WTC11 (cell line): ENCODE results near the gene FHIP1A. TPM values are rescaled to one million over a fixed set of nuclear protein-coding genes. Genes with fewer than 3 reads are reported as not detected.

Source experiments
- ATAC-seq: fragments of 200-7000 bp; cut with Tn5 transposase; 2 replicates; pipeline ENCODE4 v1.10.0; 2021; ENCODE audit warnings: mild to moderate bottlenecking, moderate library complexity
- CTCF ChIA-PET: fragments of 300-600 bp; sonication (Branson Sonifier 250); formaldehyde crosslinking; loops from one replicate; lab custom pipeline; 2021; ENCODE audit warnings: antibody characterized with exemption; lab: Charles Lee
- POLR2A ChIA-PET: fragments of 350-600 bp; sonication (Branson Sonifier 250); formaldehyde crosslinking; loops from one replicate; lab custom pipeline; 2021; ENCODE audit warnings: antibody characterized with exemption; lab: Charles Lee
- DNase-seq: peaks from one replicate; pipeline ENCODE4 v3.0.0; 2021; ENCODE audit warnings: low spot score
- H3K27ac Mint-ChIP-seq: 2 replicates; pipeline ENCODE4 v1.8.0; 2021; ENCODE audit warnings: mixed read lengths
- H3K27me3 Mint-ChIP-seq: 2 replicates; pipeline ENCODE4 v1.8.0; 2021; ENCODE audit warnings: low read depth, mild to moderate bottlenecking, moderate library complexity, mixed read lengths
- H3K36me3 Mint-ChIP-seq: 2 replicates; pipeline ENCODE4 v1.8.0; 2021; ENCODE audit warnings: mixed read lengths
- H3K4me1 Mint-ChIP-seq: 2 replicates; pipeline ENCODE4 v1.8.0; 2022; ENCODE audit warnings: mixed read lengths
- H3K4me3 Mint-ChIP-seq: 2 replicates; pipeline ENCODE4 v1.8.0; 2021; ENCODE audit warnings: mild to moderate bottlenecking, moderate library complexity, mixed read lengths
- H3K9me3 Mint-ChIP-seq: 2 replicates; pipeline ENCODE4 v1.8.0; 2021; ENCODE audit warnings: mixed read lengths
- AFF4 ChIP-seq: sonication (generic); formaldehyde crosslinking; IDR thresholded peaks from 2 replicates; pipeline ENCODE4 v1.8.1; 2023; ENCODE audit warnings: mild to moderate bottlenecking, missing genetic modification reagents, borderline replicate concordance
- AR ChIP-seq: fragments of 250-450 bp; sonication (Bioruptor Pico); IDR thresholded peaks from 2 replicates; pipeline ENCODE4 v1.9.0; 2021; ENCODE audit warnings: mild to moderate bottlenecking
- ATF3 ChIP-seq: sonication (generic); formaldehyde crosslinking; conservative IDR thresholded peaks from 2 replicates; pipeline ENCODE4 v1.8.1; 2022; ENCODE audit warnings: mild to moderate bottlenecking, missing genetic modification reagents
- E2F5 ChIP-seq: sonication (generic); formaldehyde crosslinking; IDR thresholded peaks from 2 replicates; pipeline ENCODE4 v1.8.1; 2022; ENCODE audit warnings: mild to moderate bottlenecking, moderate library complexity, missing genetic modification reagents
- ESRRA ChIP-seq: sonication (generic); formaldehyde crosslinking; IDR thresholded peaks from 2 replicates; pipeline ENCODE4 v1.8.1; 2022; ENCODE audit warnings: mild to moderate bottlenecking, missing genetic modification reagents, borderline replicate concordance
- FOXJ3 ChIP-seq: sonication (generic); formaldehyde crosslinking; IDR thresholded peaks from 2 replicates; pipeline ENCODE4 v1.9.0; 2021; ENCODE audit warnings: missing genetic modification reagents, mild to moderate bottlenecking, borderline replicate concordance
- FOXP1 ChIP-seq: sonication (generic); formaldehyde crosslinking; IDR thresholded peaks from 2 replicates; pipeline ENCODE4 v1.8.0; 2022; ENCODE audit warnings: missing genetic modification reagents, mild to moderate bottlenecking, moderate library complexity, borderline replicate concordance
- GTF2I ChIP-seq: fragments of 250-450 bp; sonication (Bioruptor Pico); conservative IDR thresholded peaks from 2 replicates; pipeline ENCODE4 v1.4.0; 2021; ENCODE audit warnings: mild to moderate bottlenecking
- HMGXB4 ChIP-seq: sonication (generic); formaldehyde crosslinking; IDR thresholded peaks from 2 replicates; pipeline ENCODE4 v1.8.1; 2023; ENCODE audit warnings: mild to moderate bottlenecking, moderate library complexity, missing genetic modification reagents
- IRF2 ChIP-seq: sonication (generic); formaldehyde crosslinking; IDR thresholded peaks from 2 replicates; pipeline ENCODE4 v1.8.0; 2022; ENCODE audit warnings: low read depth, missing genetic modification reagents, borderline replicate concordance
- NFE2L1 ChIP-seq: sonication (generic); formaldehyde crosslinking; IDR thresholded peaks from 2 replicates; pipeline ENCODE4 v1.8.1; 2023; ENCODE audit warnings: missing genetic modification reagents
- RORB ChIP-seq: fragments of 250-450 bp; sonication (Bioruptor Pico); IDR thresholded peaks from 2 replicates; pipeline ENCODE4 v1.9.0; 2021; ENCODE audit warnings: mild to moderate bottlenecking
- SOX15 ChIP-seq: fragments of 250-450 bp; sonication (Bioruptor Pico); IDR thresholded peaks from 2 replicates; pipeline ENCODE4 v1.9.0; 2021; ENCODE audit warnings: mild to moderate bottlenecking
- SP1 ChIP-seq: sonication (generic); formaldehyde crosslinking; conservative IDR thresholded peaks from 2 replicates; pipeline ENCODE4 v1.8.1; 2022; ENCODE audit warnings: missing genetic modification reagents
- STAT6 ChIP-seq: sonication (generic); formaldehyde crosslinking; conservative IDR thresholded peaks from 2 replicates; pipeline ENCODE4 v1.8.1; 2023; ENCODE audit warnings: mild to moderate bottlenecking, low read depth, missing genetic modification reagents, moderate library complexity
- TP53 ChIP-seq: sonication (generic); formaldehyde crosslinking; IDR thresholded peaks from 2 replicates; pipeline ENCODE4 v1.8.1; 2023; ENCODE audit warnings: mild to moderate bottlenecking, missing genetic modification reagents
- USF1 ChIP-seq: sonication (generic); formaldehyde crosslinking; IDR thresholded peaks from 2 replicates; pipeline ENCODE4 v1.8.0; 2022; ENCODE audit warnings: mild to moderate bottlenecking, missing genetic modification reagents
- total RNA-seq: library from RNA; stranded (reverse); gene quantifications from 3 replicates; pipeline ENCODE4 v1.2.3, GENCODE V29; 2021

Gene FHIP1A
- total RNA-seq, 1 experiment from 2014 or later = 68.6 TPM

GRCh38 chr4:151434183-151434860 lies 25.3 kb downstream of the FHIP1A start:
- H3K4me1 Mint-ChIP-seq = peaks cover 48% of the 10 kb centered on the region
- no peak overlapping the region for H3K27ac Mint-ChIP-seq
- ATAC-seq = no peak
- DNase-seq = no peak
- POLR2A ChIA-PET = no interaction called here
- no peak overlapping the region for H3K4me3 Mint-ChIP-seq
- TF ChIP-seq ESRRA (CRISPR knock-in tag) (no peak), NFE2L1 (CRISPR knock-in tag) (no peak), SOX15 (CRISPR knock-in tag) (no peak), FOXJ3 (no peak), RORB (CRISPR knock-in tag) (no peak), ATF3 (CRISPR knock-in tag) (no peak)
- H3K36me3 Mint-ChIP-seq = no peaks in the 10 kb centered on the region
- H3K9me3 Mint-ChIP-seq = no peaks in the 10 kb centered on the region
- H3K27me3 Mint-ChIP-seq = no peaks in the 10 kb centered on the region
- CTCF ChIA-PET = no interaction called here

- H3K36me3 Mint-ChIP-seq = no peaks in the 10 kb centered on the region
- no peak for DNase-seq
- 0 out of 2 replicates have a peak overlapping the region, but pooled peaks have one; percentile 18 for H3K27ac Mint-ChIP-seq
- TF ChIP-seq SP1 (CRISPR knock-in tag) (no peak), FOXP1 (CRISPR knock-in tag) (no peak), IRF2 (no peak), AR (CRISPR knock-in tag) (no peak), TP53 (CRISPR knock-in tag) (no peak), USF1 (CRISPR knock-in tag) (no peak), GTF2I (no peak), FOXJ3 (no peak), E2F5 (no peak), HMGXB4 (no peak), AFF4 (CRISPR knock-in tag) (no peak), STAT6 (CRISPR knock-in tag) (no peak), RORB (CRISPR knock-in tag) (no peak)
- H3K9me3 Mint-ChIP-seq = no peaks in the 10 kb centered on the region
- H3K27me3 Mint-ChIP-seq = no peaks in the 10 kb centered on the region
- H3K4me3 Mint-ChIP-seq = no peak overlapping the region
- no peak for ATAC-seq
- peaks cover 39% of the 10 kb centered on the region for H3K4me1 Mint-ChIP-seq
- POLR2A ChIA-PET = interaction anchor here (0.6 to 1.0 kb wide), 2 partner anchors 28 to 328 kb away, joined by 3 to 6 read pairs; no protein-coding TSS in a partner anchor
- CTCF ChIA-PET = no interaction called here
These were observed 27.1 kb downstream of the FHIP1A start for GRCh38 chr4:151436093-151436518.
